SJCRH30 (cell line): Measurements from ENCODE around the gene ECE1. TPM values are rescaled to one million over a fixed set of nuclear protein-coding genes. Genes with fewer than 3 reads are reported as not detected.
"Not testable (repeated sequence)": the region's sequence is repeated elsewhere in the genome, so short reads cannot be mapped to it uniquely, and the experiment has no call there.

Experiments used
- DNase-seq, 2 experiments: peaks; one replicate each; pipeline ENCODE4 v3.0.0-alpha.2; 2015 to 2020
- H3K27ac ChIP-seq: fragments of 250-450 bp; sonication (Bioruptor Pico); 2 replicates; pipeline ENCODE4 v1.5.1; 2020; ENCODE audit warnings: mild to moderate bottlenecking, moderate library complexity
- H3K27me3 ChIP-seq: fragments of 250-450 bp; sonication (Bioruptor Pico); 2 replicates; pipeline ENCODE4 v1.5.1; 2020; ENCODE audit warnings: mild to moderate bottlenecking, moderate library complexity
- H3K36me3 ChIP-seq: fragments of 250-450 bp; sonication (Bioruptor Pico); 2 replicates; pipeline ENCODE4 v1.5.1; 2020; ENCODE audit warnings: mild to moderate bottlenecking, moderate library complexity
- H3K4me1 ChIP-seq: fragments of 250-450 bp; sonication (Bioruptor Pico); 2 replicates; pipeline ENCODE4 v1.5.1; 2020; ENCODE audit warnings: mild to moderate bottlenecking, moderate library complexity
- H3K4me3 ChIP-seq: fragments of 250-450 bp; sonication (Bioruptor Pico); 2 replicates; pipeline ENCODE4 v1.5.1; 2020; ENCODE audit warnings: mild to moderate bottlenecking, moderate library complexity
- H3K9me3 ChIP-seq: fragments of 250-450 bp; sonication (Bioruptor Pico); replicated peaks from 2 replicates; pipeline ENCODE4 v1.5.1; 2020; ENCODE audit warnings: mild to moderate bottlenecking, moderate library complexity
- total RNA-seq: library from RNA; depleted of rRNA; stranded (reverse); fragments of >200 nt; shearing (Covaris generic); gene quantifications from 2 replicates; pipeline ENCODE4 v1.2.3, GENCODE V29; 2014

Gene ECE1
- total RNA-seq, 1 experiment from 2014 or later = 74.5 TPM

DNA sequence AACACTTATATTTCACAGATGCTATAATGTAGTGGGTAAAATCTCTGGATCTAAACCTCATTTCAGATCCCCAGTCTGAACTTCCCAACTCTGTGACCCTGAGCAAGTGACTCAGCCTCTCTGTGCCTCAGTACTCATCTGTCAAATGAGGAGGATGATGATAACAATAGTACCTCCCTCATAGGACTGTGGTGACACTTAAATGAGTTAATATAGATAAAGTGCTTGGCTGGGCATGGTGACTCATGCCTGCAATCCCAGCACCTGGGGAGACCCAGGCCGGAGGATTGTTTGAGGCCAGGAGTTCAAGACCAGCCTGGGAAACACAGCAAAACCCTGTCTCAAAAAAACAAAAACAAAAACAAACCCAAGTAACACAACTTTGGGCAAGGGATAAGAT, 4.7 kb upstream of the ECE1 start:
- Histone ChIP-seq H3K27ac (no peak overlapping the region), H3K27me3 (no peaks in the 10 kb centered on the region), H3K4me3 (no peak overlapping the region), H3K9me3 (no peaks in the 10 kb centered on the region), H3K36me3 (no peaks in the 10 kb centered on the region), H3K4me1 (peaks cover 34% of the 10 kb centered on the region)
- no peak for DNase-seq

DNA sequence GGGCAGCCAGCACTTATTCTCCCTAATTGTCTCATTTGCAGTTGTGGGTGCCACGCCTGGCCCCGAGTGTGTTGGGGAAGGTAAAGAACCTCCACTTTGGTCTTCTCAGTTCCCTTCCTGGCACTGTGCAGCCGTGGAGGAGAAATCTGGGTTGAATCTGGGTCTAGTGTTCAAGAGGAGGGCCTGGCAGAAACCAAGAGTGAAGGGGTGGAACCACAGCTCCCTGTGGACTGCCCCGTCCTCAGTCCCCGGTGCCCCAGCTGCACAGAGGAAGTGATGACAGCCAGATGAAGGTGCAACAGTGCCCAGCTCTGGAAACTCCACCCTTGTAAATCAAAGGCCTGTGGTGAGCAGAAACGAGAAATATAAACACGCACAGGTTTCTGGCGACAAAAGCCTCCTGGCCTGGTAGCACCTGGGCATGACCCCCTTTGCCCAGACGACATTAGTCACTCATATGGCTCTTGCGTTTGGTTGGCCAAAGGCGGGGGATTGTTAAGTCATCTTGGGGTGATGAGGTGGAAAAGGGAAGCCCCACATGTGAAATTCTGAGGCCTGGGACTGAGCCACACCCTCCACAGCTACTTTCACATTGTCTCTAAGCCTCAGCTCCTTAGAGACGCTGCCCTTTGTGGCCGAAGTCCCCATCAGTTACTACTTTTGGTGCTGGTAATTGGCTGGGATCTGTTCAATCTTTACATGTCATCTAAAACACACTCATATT, 4.2 kb upstream of the ECE1 start:
- H3K27ac ChIP-seq = no peak overlapping the region; the same call in 1 of the 2 replicates
- no peak for DNase-seq
- no peaks in the 10 kb centered on the region for H3K9me3 ChIP-seq

DNA sequence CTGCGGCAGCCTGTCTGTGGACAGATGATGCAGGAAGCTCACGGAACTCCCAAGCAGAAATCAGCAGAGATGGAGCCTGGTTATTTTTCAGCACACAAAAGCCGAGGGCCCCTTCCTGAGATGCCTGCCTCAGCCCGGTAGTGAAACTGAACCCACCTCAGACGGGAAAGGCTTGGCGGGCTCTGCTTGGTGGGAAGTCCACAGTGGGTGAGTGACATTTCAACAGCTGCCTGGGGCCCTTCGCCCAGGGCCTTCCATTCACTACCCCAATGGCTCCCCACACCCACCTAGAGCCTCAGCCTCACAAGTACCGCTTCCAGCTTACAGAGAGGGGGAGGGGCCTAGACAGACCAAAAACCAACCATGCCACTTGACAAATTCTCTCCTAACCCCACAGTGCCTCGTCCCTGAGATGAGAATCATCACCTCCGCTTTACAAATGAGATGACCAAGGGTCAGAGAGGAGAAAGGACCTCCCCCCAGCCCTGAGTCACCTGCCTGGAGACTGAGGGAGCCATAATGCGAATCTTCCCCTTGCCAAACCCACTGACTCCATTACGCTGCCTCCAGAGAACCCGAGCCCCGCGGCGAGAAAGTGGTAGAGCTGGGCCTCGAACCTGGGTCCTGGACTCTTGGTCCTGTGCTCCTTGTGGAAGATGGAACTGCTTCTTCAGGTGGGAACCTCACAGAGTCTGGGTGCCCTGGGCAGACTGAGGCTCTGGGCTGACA, 3.4 kb upstream of the ECE1 start:
- Histone ChIP-seq H3K9me3 (no peaks in the 10 kb centered on the region), H3K36me3 (no peaks in the 10 kb centered on the region), H3K27me3 (no peaks in the 10 kb centered on the region), H3K4me1 (peaks cover 41% of the 10 kb centered on the region), H3K27ac (peak overlapping the region; percentile 55), H3K4me3 (peak overlapping the region; percentile 28)
- peak; percentile 88 to 93 for DNase-seq

More for the DNA sequence above, 4.2 kb upstream of the ECE1 start:
- no peaks in the 10 kb centered on the region for H3K36me3 ChIP-seq
- H3K4me1 ChIP-seq = peaks cover 36% of the 10 kb centered on the region
- no peaks in the 10 kb centered on the region for H3K27me3 ChIP-seq
- no peak overlapping the region for H3K4me3 ChIP-seq

DNA sequence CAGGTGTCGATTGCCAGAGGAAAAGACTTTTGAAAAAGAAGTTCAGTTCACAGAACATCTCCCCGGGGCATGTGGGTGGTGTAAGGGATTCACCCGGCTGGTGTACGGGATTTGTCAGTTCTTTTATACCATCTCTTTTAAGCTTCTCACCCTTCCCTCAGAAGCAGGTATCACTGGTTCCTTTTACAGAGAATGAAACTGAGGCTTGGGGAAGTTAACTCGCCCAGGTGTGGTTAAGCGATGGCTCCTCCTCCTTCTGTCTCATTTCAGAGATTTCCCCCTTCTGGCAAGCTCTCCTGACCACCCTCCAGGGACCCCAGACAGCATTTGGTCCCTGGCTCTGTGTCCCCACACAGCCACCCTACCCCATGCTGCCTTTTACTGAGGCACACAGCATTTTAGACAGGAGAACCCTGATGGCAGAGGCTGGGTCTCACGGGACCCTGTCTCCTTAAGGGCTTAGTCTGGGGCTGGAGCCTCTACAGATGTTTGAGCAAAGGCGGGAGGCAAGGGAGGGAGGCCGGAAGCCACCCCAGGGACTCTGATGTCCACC, 2.8 kb upstream of the ECE1 start:
- Histone ChIP-seq H3K4me1 (peaks cover 41% of the 10 kb centered on the region), H3K27me3 (no peaks in the 10 kb centered on the region), H3K36me3 (no peaks in the 10 kb centered on the region), H3K9me3 (no peaks in the 10 kb centered on the region), H3K4me3 (peak overlapping the region; percentile 28), H3K27ac (peak overlapping the region; percentile 55)
- no peak for DNase-seq

DNA sequence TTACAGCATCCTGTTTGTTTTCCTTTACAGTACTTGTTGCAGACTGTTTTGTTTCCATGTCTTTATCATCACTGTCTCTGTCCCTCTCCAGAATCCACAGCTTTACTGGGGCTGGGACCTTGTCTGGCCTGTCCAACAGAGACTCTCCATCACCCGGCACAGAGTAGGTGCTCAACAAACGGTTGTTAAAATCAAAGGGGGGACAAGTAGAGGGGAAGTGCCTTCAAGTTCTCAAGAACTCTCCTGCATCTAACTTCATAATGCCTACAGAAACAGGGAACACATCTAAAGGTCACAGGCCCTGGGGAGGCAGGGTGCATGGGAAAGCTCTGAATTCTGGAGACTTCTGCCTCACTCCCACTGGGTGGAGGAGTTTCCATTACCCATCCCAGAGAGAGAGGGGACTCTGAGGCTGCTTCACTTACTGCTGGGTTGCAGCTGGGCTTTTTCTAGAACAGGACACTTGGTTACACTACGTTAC, 2.3 kb upstream of the ECE1 start:
- H3K9me3 ChIP-seq = no peaks in the 10 kb centered on the region
- H3K27me3 ChIP-seq = no peaks in the 10 kb centered on the region
- H3K4me1 ChIP-seq = peaks cover 41% of the 10 kb centered on the region
- H3K4me3 ChIP-seq = no peak overlapping the region
- H3K36me3 ChIP-seq = no peaks in the 10 kb centered on the region
- no peak overlapping the region; the same call in 1 of the 2 replicates for H3K27ac ChIP-seq
- no peak for DNase-seq

DNA sequence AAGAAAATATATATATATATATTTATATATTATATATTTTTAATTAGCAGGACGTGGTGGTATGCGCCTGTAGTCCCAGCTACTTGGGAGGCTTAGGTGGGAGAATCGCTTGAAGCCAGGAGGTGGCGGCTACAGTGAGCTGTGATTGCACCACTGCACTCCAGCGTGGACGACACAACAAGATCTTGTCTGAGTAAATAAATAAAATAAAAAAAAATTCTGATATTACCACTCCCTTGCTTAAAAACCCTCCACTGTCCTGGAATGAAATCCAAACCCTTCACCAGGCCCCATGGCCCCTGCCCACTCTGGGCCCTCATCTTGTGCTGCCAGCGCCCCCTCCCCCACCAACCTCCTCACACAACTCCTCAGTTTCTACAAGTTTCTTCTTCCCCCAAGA, 1.7 kb upstream of the ECE1 start:
- Histone ChIP-seq H3K27me3 (no peaks in the 10 kb centered on the region), H3K27ac (no peak overlapping the region), H3K4me1 (peaks cover 41% of the 10 kb centered on the region), H3K36me3 (no peaks in the 10 kb centered on the region), H3K9me3 (no peaks in the 10 kb centered on the region), H3K4me3 (no peak overlapping the region)
- no peak for DNase-seq

DNA sequence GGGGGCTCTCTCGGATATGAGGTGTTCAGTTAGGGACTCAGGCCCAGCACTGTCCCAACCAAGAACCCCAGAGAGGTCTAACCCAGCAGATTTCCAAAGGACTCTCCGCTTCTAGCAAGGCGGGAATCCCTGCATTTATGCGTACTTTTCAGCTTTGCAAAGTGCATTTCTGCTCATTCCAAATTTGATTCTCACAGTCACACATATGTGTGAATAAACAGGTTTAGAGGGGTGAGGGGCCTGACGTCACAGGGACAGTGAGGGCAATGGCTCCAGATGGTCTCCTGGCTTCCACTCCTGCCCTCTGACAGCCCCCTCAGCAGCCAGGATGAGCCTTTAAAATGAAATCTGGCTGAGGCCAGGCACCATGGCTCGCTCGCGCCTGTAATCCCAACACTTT, 921 bp upstream of the ECE1 start:
- H3K4me1 ChIP-seq = peaks cover 41% of the 10 kb centered on the region
- no peaks in the 10 kb centered on the region for H3K9me3 ChIP-seq
- DNase-seq = no peak
- no peaks in the 10 kb centered on the region for H3K36me3 ChIP-seq
- H3K27me3 ChIP-seq = no peaks in the 10 kb centered on the region
- no peak overlapping the region for H3K4me3 ChIP-seq
- H3K27ac ChIP-seq = no peak overlapping the region

DNA sequence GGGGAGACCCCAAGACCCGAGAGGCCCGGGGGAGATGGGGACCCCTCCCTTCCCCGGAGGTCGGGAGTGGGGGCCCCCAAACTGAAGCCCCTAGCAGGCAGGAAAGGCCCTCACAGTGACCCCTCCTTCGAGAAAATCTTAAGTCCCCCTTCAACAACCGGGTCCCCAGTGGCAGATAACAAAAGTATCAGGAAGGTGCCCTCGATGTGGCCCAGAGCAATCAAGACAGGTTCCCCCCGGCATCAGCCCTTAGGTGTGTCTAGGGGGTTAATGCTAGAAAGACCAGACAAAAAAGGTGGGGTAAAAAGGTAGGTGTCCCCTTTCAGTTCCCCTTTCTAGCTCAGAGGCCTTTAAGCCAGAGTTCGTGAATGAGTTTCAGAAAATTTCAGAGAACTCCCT, 282 bp upstream of the ECE1 start:
- H3K9me3 ChIP-seq = no peaks in the 10 kb centered on the region
- H3K4me1 ChIP-seq = peaks cover 41% of the 10 kb centered on the region
- H3K27me3 ChIP-seq = no peaks in the 10 kb centered on the region
- H3K27ac ChIP-seq = peak overlapping the region; percentile 27; the same call in 1 of the 2 replicates
- no peaks in the 10 kb centered on the region for H3K36me3 ChIP-seq
- peak overlapping the region; percentile 74 for H3K4me3 ChIP-seq
- DNase-seq = no peak

DNA sequence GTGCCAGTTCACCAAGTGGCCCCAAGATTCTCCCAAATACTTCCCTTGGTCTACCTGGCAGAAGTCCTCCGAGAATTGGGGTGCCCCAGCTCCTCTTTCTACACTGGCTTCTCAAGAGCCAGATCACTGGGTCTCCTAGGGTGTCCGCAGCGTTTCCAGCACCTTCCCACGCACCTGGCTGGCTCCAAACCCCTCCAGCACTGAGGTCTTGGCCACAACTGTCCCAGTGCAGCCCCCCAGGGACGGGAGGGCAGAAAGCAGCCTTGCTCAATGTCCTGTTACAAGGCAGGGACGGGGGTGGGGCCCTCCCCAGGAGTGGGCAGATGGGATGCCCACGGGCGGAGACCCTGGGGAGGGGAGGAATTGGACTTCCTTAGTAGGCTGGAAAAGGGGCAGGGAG, 1.1 kb downstream of the ECE1 start:
- Histone ChIP-seq H3K9me3 (no peaks in the 10 kb centered on the region), H3K4me3 (peak overlapping the region; percentile 74; the same call in 1 of the 2 replicates), H3K27me3 (no peaks in the 10 kb centered on the region), H3K27ac (no peak overlapping the region), H3K4me1 (peaks cover 35% of the 10 kb centered on the region), H3K36me3 (peaks cover 2% of the 10 kb centered on the region; the same call in 1 of the 2 replicates)
- DNase-seq = no peak

DNA sequence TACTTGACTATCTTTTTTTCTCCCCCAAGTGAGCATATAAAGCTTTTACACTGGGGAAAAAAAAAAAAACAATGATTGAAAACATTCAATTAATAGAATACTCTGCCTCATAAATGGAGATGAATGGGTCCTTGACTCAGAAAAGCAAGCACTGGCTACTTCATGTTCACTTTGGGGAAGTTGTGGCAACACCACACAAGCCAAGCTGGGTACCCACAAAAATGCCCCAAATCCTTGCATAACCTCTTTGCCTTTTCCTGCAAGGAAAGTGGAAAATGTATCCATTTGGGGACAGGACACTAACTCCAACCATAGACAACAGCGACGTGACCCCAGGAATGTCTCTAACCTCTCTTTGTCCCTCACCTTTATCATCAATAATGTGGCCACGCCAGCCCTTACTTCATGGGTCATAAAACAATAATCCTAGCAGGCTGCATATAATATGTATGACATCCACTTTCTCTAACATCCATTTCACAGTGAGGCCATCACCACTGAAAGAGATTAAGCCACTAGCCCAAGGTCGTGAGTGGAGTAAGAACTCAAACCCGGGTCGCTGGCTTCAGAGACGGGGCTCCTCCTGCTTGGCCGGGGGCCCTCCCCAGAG, 2.3 kb downstream of the ECE1 start:
- Histone ChIP-seq H3K4me1 (peaks cover 24% of the 10 kb centered on the region), H3K9me3 (no peaks in the 10 kb centered on the region), H3K27me3 (no peaks in the 10 kb centered on the region), H3K4me3 (no peak overlapping the region), H3K36me3 (peaks cover 2% of the 10 kb centered on the region; the same call in 1 of the 2 replicates), H3K27ac (no peak overlapping the region)
- DNase-seq = no peak

DNA sequence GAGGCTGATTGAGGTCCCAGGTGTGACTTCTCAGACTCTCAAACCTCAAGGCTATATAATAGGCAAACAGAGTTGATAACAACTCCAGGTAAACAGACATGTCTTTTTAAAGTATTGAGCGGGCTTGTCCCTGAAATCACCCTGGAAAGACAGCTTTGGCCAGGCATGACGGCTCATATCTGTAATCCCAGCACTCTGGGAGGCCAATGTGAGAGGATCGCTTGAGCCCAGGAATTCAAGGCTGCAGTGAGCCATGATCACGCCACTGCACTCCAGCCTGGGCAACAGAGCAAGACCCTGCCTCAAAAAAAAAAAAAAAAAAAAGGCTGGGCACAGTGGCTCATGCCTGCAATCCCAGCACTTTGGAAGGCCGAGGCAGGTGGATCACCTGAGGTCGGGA, 4.9 kb downstream of the ECE1 start:
- H3K27ac ChIP-seq, H3K36me3 ChIP-seq, DNase-seq, H3K9me3 ChIP-seq, H3K4me3 ChIP-seq, H3K27me3 ChIP-seq: not testable (repeated sequence)
- peaks cover 19% of the 10 kb centered on the region for H3K4me1 ChIP-seq

DNA sequence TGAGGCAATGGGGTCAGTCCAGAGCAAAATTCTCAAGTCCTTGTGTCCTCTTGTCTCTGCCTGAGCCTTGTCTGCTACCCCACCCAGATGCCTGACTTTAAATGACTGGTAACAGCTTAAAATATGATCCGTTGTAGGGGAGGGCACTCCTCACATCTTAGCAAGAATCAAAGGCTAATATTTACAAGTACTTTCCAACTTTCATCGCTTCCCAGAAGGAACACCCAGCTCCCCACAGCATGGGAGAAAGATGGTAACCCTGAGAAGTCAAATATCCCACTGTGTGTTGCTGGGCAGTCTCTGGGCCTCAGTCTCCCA, 5.2 kb downstream of the ECE1 start:
- Histone ChIP-seq H3K27me3 (no peaks in the 10 kb centered on the region), H3K4me1 (peaks cover 23% of the 10 kb centered on the region), H3K27ac (no peak overlapping the region), H3K4me3 (no peak overlapping the region), H3K36me3 (peaks cover 2% of the 10 kb centered on the region; the same call in 1 of the 2 replicates), H3K9me3 (no peaks in the 10 kb centered on the region)
- DNase-seq = no peak

DNA sequence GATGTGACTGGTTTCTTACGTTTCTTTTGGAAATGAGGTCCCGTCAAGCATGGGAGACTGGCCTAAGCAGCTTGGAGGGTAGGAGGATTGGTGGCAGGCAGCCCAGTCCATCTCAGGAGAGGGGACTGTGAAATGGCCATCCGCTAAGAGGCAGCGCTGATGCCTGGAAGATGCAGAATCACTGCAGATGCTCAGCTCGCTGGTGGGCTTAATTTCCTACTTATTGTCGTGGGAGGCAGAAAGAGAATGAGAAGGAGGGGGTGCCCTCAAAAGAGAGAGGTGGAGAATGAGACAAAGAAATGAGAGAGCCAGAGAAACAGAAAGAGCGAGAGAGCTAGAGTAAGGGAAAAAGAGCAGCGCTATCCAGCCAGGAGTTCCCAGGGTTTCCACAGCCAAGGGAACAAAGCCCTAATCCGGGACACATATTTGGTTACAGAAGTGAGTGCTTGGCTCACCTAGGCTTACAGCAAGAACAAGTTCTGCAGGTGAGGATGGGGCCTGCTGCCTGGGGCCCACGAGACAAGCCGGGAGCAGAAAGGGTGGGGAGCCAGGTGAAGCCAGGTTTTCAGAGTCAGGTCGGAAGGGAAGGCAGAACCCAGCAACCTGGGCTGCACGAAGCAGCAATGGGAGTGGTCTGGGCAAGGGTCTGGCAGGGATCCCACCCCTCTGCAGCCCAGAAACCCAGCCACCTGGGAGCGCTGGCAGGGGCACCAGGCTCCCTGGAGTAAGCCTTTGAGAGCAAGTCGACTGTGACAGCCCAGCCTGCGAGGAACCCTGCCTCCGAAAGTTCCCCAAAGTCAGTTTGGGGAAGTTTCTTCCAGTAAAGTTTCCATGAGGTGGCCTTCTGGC, 5.8 kb downstream of the ECE1 start:
- H3K4me1 ChIP-seq = peaks cover 26% of the 10 kb centered on the region
- H3K27me3 ChIP-seq = no peaks in the 10 kb centered on the region
- H3K27ac ChIP-seq = no peak overlapping the region
- no peaks in the 10 kb centered on the region for H3K9me3 ChIP-seq
- no peak overlapping the region for H3K4me3 ChIP-seq
- DNase-seq = no peak
- peaks cover 2% of the 10 kb centered on the region; the same call in 1 of the 2 replicates for H3K36me3 ChIP-seq

DNA sequence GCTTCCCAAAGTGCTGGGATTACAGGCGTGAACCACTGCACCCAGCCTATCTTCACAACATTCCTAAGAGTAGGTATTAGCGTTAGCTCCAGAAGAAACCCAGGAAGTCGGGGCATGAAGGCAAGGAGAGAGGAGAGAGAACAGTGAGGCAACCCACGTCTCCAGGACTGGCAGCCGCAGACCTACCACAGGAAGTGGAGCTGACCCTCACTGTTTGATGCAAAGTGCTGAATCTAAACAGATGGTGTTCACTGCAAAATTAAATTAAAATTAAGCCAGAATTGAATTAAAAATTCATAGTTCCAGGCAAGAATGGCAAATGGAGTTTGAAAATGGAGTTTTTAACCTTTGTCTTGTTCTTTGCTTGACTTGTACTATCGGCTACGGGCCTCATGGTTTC, 6.7 kb downstream of the ECE1 start:
- DNase-seq = no peak
- Histone ChIP-seq H3K9me3 (no peaks in the 10 kb centered on the region), H3K4me3 (no peak overlapping the region), H3K27me3 (no peaks in the 10 kb centered on the region), H3K27ac (no peak overlapping the region), H3K36me3 (peaks cover 4% of the 10 kb centered on the region; the same call in 1 of the 2 replicates), H3K4me1 (peaks cover 30% of the 10 kb centered on the region)
